Measurements from ENCODE around the gene EIF5A2.

DNA sequence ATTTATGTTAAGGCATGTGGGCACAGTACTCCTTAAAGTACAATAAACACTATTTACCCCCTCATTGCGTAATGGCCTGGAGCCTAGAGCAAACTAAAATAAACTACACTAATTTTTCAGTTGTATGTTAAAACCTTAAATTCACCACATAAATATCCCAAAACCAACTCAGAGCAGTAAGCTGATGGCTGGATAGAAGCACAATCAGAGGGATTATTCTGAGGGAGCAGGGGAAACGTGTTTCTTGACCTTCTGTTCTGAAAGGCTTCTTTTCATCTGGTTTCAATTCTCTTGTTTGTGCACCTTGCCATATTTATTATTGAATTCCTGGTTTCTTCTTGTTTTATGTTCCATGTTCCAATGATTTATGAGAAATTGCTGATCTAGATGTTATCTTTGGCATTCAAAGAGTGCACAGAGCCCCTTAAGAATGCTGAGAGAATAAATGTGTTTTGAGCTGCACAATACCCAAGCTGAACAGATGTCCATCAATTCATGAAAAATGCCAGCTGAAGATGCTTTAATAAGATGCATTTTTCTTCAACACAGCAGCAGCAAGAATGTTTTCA, 68.1 kb downstream of the EIF5A2 start:
- TF ChIP-seq, protein P1, sequence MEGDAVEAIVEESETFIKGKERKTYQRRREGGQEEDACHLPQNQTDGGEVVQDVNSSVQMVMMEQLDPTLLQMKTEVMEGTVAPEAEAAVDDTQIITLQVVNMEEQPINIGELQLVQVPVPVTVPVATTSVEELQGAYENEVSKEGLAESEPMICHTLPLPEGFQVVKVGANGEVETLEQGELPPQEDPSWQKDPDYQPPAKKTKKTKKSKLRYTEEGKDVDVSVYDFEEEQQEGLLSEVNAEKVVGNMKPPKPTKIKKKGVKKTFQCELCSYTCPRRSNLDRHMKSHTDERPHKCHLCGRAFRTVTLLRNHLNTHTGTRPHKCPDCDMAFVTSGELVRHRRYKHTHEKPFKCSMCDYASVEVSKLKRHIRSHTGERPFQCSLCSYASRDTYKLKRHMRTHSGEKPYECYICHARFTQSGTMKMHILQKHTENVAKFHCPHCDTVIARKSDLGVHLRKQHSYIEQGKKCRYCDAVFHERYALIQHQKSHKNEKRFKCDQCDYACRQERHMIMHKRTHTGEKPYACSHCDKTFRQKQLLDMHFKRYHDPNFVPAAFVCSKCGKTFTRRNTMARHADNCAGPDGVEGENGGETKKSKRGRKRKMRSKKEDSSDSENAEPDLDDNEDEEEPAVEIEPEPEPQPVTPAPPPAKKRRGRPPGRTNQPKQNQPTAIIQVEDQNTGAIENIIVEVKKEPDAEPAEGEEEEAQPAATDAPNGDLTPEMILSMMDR (IDR thresholded peaks at IDR 0.05): no peak
- no peak for TF ChIP-seq POLR2A (IDR thresholded peaks at IDR 0.05)

All from adrenal gland (tissue), 5 donors.